ENCODE results near the gene PTPN2.

DNA sequence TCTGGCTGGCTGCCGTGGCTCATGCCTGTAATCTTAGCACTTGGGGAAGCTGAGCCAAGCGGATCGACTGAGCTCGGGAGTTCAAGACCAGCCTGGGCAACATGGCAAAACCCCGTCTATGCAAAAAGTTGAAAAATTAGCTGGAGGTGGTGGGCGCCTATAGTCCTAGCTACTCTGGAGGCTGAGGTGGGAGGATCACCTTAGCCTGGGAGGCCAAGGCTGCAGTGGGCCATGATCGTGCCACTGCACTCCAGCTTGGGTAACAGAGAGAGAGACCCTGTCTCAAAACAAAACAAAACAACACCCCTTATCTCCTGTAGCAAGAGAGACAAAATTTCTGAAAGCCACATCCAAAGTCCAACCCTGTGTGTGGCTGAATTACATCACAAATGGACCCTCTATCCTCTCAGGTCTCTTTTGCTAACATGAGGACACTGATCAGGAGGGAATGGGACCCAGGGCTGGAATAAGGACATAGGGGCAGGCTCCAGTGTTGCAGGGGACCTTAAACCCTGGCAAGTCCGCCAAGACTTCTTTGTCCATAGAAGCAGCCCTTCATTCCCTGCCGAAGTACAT, 116.4 kb downstream of the PTPN2 start:
- no peak for TF ChIP-seq POLR2AphosphoS5 (IDR thresholded peaks at IDR 0.05; ENCODE audit: borderline replicate concordance, low read depth, low read length)
- no peak for TF ChIP-seq EZH2 (IDR thresholded peaks at IDR 0.05)

Data from SK-N-MC (cell line).